MCF 10A (cell line): ENCODE results near the gene SLC24A3. TPM values are rescaled to one million over a fixed set of nuclear protein-coding genes. Genes with fewer than 3 reads are reported as not detected.

ENCODE experiments used
- BruUV-seq: library from RNA; stranded (reverse); fragments of 400-500 nt; replicated peaks from 2 replicates; lab custom pipeline; 2021; lab: Mats Ljungman, UMichigan
- CTCF ChIA-PET: fragments of 300-600 bp; sonication (Branson Sonifier 250); formaldehyde crosslinking; extraction: SDS; loops from one replicate; lab custom pipeline; 2021; ENCODE audit warnings: antibody characterized with exemption, inconsistent platforms; lab: Yijun Ruan, JAX
- POLR2A ChIA-PET: fragments of 300-600, 350-650 bp; sonication (Branson Sonifier 250); formaldehyde crosslinking; extraction: SDS; loops from one replicate; lab custom pipeline; 2020; ENCODE audit warnings: antibody characterized with exemption, inconsistent platforms; lab: Yijun Ruan, JAX
- DNase-seq: peaks from one replicate; pipeline ENCODE4 v3.0.0-alpha.2; 2018; ENCODE audit not compliant: unreplicated experiment
- H3K27ac Mint-ChIP-seq: one replicate; pipeline ENCODE4 v1.8.0; 2022; ENCODE audit warnings: mild to moderate bottlenecking, low read depth, mixed read lengths; ENCODE audit not compliant: unreplicated experiment
- H3K27me3 Mint-ChIP-seq: one replicate; pipeline ENCODE4 v1.8.0; 2022; ENCODE audit warnings: mixed read lengths; ENCODE audit not compliant: insufficient read depth, unreplicated experiment
- H3K36me3 Mint-ChIP-seq: one replicate; pipeline ENCODE4 v1.8.0; 2022; ENCODE audit warnings: mild to moderate bottlenecking, moderate library complexity, mixed read lengths; ENCODE audit not compliant: insufficient read depth, unreplicated experiment
- H3K4me1 Mint-ChIP-seq: one replicate; pipeline ENCODE4 v1.8.0; 2022; ENCODE audit warnings: mixed read lengths; ENCODE audit not compliant: insufficient read depth, unreplicated experiment
- H3K4me3 Mint-ChIP-seq: one replicate; pipeline ENCODE4 v1.8.0; 2022; ENCODE audit warnings: mild to moderate bottlenecking, moderate library complexity, mixed read lengths; ENCODE audit not compliant: unreplicated experiment
- H3K9me3 Mint-ChIP-seq: one replicate; pipeline ENCODE4 v1.8.0; 2022; ENCODE audit warnings: mixed read lengths; ENCODE audit not compliant: unreplicated experiment
- CTCF ChIP-seq: fragments of 200-600 bp; IDR thresholded peaks from one replicate; pipeline ENCODE4 v1.8.0; 2022; ENCODE audit warnings: antibody characterized with exemption, mild to moderate bottlenecking; ENCODE audit not compliant: unreplicated experiment
- intact Hi-C: fragments of 100-400 bp; cut with micrococcal nuclease; formaldehyde crosslinking; loops from 2 replicates; pipeline ENCODE4 v1.14.1; 2022
- total RNA-seq: library from RNA; stranded (reverse); gene quantifications from 2 replicates; pipeline ENCODE4 v1.2.3, GENCODE V29; 2022

SLC24A3 gene
- total RNA-seq, 1 experiment from 2014 or later: not detected

- POLR2A ChIA-PET: no interaction called here
- no peaks in the 10 kb centered on the region for H3K36me3 Mint-ChIP-seq
- intact Hi-C loops: no loop called here
- no peak for TF ChIP-seq CTCF
- no peak for DNase-seq
- no peaks in the 10 kb centered on the region for H3K9me3 Mint-ChIP-seq
- CTCF ChIA-PET: interaction anchor here (1.3 kb wide), 1 partner anchor 580 kb away, joined by 6 read pairs; no protein-coding TSS in a partner anchor
- no peak overlapping the region for H3K4me3 Mint-ChIP-seq
- no peaks in the 10 kb centered on the region for H3K4me1 Mint-ChIP-seq
- peaks cover 34% of the 10 kb centered on the region for H3K27me3 Mint-ChIP-seq
- BruUV-seq: no TSS peak
- no peak overlapping the region for H3K27ac Mint-ChIP-seq
These were observed 520 bp downstream of the SLC24A3 start for GRCh38 chr20:19212821-19213502.

GRCh38 chr20:19213946-19214490 is 1.6 kb downstream of the SLC24A3 start:
- Mint-ChIP-seq H3K27ac (no peak overlapping the region), H3K4me3 (no peak overlapping the region), H3K9me3 (peaks cover under 1% of the 10 kb centered on the region), H3K4me1 (no peaks in the 10 kb centered on the region), H3K36me3 (no peaks in the 10 kb centered on the region), H3K27me3 (peaks cover 34% of the 10 kb centered on the region)
- ChIA-PET CTCF (interaction anchor here (1.3 kb wide), 1 partner anchor 581 kb away, joined by 6 read pairs; no protein-coding TSS in a partner anchor), POLR2A (no interaction called here)
- TF ChIP-seq CTCF: no peak
- BruUV-seq: no TSS peak
- no peak for DNase-seq
- intact Hi-C loops: no loop called here

- H3K27me3 Mint-ChIP-seq: peaks cover 26% of the 10 kb centered on the region
- H3K4me1 Mint-ChIP-seq: no peaks in the 10 kb centered on the region
- BruUV-seq: no TSS peak
- intact Hi-C loops: no loop called here
- no peak overlapping the region for H3K27ac Mint-ChIP-seq
- no peak overlapping the region for H3K4me3 Mint-ChIP-seq
- ChIA-PET CTCF (interaction anchor here (0.6 to 4.3 kb wide), 4 partner anchors 12 to 1905 kb away, joined by 3 to 38 read pairs (median 3); no protein-coding TSS in a partner anchor), POLR2A (no interaction called here)
- no peak for DNase-seq
- TF ChIP-seq CTCF: no peak
- H3K36me3 Mint-ChIP-seq: no peaks in the 10 kb centered on the region
- H3K9me3 Mint-ChIP-seq: peaks cover 6% of the 10 kb centered on the region
These were observed 6.0 kb downstream of the SLC24A3 start for GRCh38 chr20:19218411-19218810.

GRCh38 chr20:19222520-19223040 is 10.1 kb downstream of the SLC24A3 start:
- ChIA-PET POLR2A (no interaction called here), CTCF (interaction anchor here (0.6 kb wide), 1 partner anchor 589 kb away, joined by 5 read pairs; no protein-coding TSS in a partner anchor)
- H3K4me1 Mint-ChIP-seq: no peaks in the 10 kb centered on the region
- peaks cover 6% of the 10 kb centered on the region for H3K9me3 Mint-ChIP-seq
- TF ChIP-seq CTCF: no peak
- H3K36me3 Mint-ChIP-seq: no peaks in the 10 kb centered on the region
- H3K4me3 Mint-ChIP-seq: no peak overlapping the region
- intact Hi-C loops: no loop called here
- DNase-seq: no peak
- no peak overlapping the region for H3K27ac Mint-ChIP-seq
- no TSS peak for BruUV-seq
- H3K27me3 Mint-ChIP-seq: peaks cover 12% of the 10 kb centered on the region
